Vagina (tissue), 2 donors: ENCODE measurements around the gene UBP1. TPM values are rescaled to one million over a fixed set of nuclear protein-coding genes. Genes with fewer than 3 reads are reported as not detected.

ENCODE experiments used
- DNase-seq, 2 donors: peaks; one replicate each; pipeline ENCODE4 v3.0.0-alpha.2; 2017; ENCODE audit errors: extremely low spot score in 2 of 2
- H3K27ac ChIP-seq: fragments of 200-600 bp; sonication (generic); one replicate; pipeline ENCODE4 v1.5.1; 2019
- H3K27me3 ChIP-seq: fragments of 200-600 bp; sonication (generic); one replicate; pipeline ENCODE4 v1.5.1; 2019
- H3K36me3 ChIP-seq, 2 donors: fragments of 200-600 bp; sonication (generic); one replicate each; pipeline ENCODE4 v1.5.1; 2017 to 2019
- H3K4me1 ChIP-seq: fragments of 200-600 bp; sonication (generic); one replicate; pipeline ENCODE4 v1.5.1; 2019
- H3K4me3 ChIP-seq, 2 donors: fragments of 200-600 bp; sonication (generic); 1 replicate in 1 of 2; 2 replicates in 1 of 2; pipeline ENCODE4 v1.5.1; 2016 to 2019
- H3K9me3 ChIP-seq: fragments of 200-600 bp; sonication (generic); one replicate; pipeline ENCODE4 v1.5.1; 2019
- CTCF ChIP-seq, 3 experiments: fragments of 450-650 bp in 2 of 3; fragments of 200-600 bp in 1 of 3; sonication (generic) in 1 of 3; IDR thresholded peaks; one replicate each; pipeline ENCODE4 v1.5.1; 2017 to 2019; ENCODE audit warnings: antibody characterized with exemption in 3 of 3, mild to moderate bottlenecking in 2 of 3, moderate library complexity in 2 of 3
- POLR2A ChIP-seq, 2 donors: fragments of 450-650 bp; IDR thresholded peaks; one replicate each; pipeline ENCODE4 v1.6.1; 2017; ENCODE audit warnings: antibody characterized with exemption in 2 of 2, mild to moderate bottlenecking in 2 of 2, moderate library complexity in 2 of 2
- POLR2AphosphoS5 ChIP-seq, 2 donors: sonication (generic); formaldehyde crosslinking; IDR thresholded peaks; one replicate each; pipeline ENCODE4 v1.9.0; 2017; ENCODE audit warnings: antibody characterized with exemption in 2 of 2, mild to moderate bottlenecking in 2 of 2, low read depth in 1 of 2; ENCODE audit not compliant: insufficient read depth in 1 of 2
- intact Hi-C: fragments of 100-400 bp; cut with DNase I; formaldehyde crosslinking; loops from one replicate; pipeline ENCODE4 v1.15.1; 2023
- total RNA-seq: library from RNA; depleted of rRNA; stranded (reverse); fragments of >200 nt; gene quantifications from one replicate; pipeline ENCODE4 v1.2.3, GENCODE V29; 2016

The UBP1 gene
- total RNA-seq, 1 donor from 2014 or later, result 52.1 TPM

GRCh38 chr3:33394403-33395054 lies 45.7 kb downstream of the UBP1 start:
- Histone ChIP-seq H3K9me3 (no peaks in the 10 kb centered on the region), H3K27ac (no peak overlapping the region), H3K4me1 (peaks cover 7% of the 10 kb centered on the region), H3K27me3 (no peaks in the 10 kb centered on the region), H3K4me3 (no peak overlapping the region), H3K36me3 (peaks cover 0 to 60% of the 10 kb centered on the region in 2 donors)
- no peak for TF ChIP-seq POLR2AphosphoS5 (IDR thresholded peaks at IDR 0.05; ENCODE audit: insufficient read depth in 1 of 2, low read depth in 1 of 2)
- no peak for TF ChIP-seq CTCF (IDR thresholded peaks at IDR 0.05)
- no peak for TF ChIP-seq POLR2A (IDR thresholded peaks at IDR 0.05)
- intact Hi-C loops, result no loop called here
- no peak for DNase-seq

GRCh38 chr3:33392703-33393125 lies 47.5 kb downstream of the UBP1 start:
- DNase-seq, result no peak
- H3K4me3 ChIP-seq, result no peak overlapping the region
- peaks cover 7% of the 10 kb centered on the region for H3K4me1 ChIP-seq
- H3K36me3 ChIP-seq, result peaks cover 0 to 45% of the 10 kb centered on the region in 2 donors
- intact Hi-C loops, result no loop called here
- no peak overlapping the region for H3K27ac ChIP-seq
- TF ChIP-seq CTCF (IDR thresholded peaks at IDR 0.05) (no peak), POLR2A (IDR thresholded peaks at IDR 0.05) (no peak)
- no peaks in the 10 kb centered on the region for H3K9me3 ChIP-seq
- no peaks in the 10 kb centered on the region for H3K27me3 ChIP-seq

- Histone ChIP-seq H3K9me3 (no peaks in the 10 kb centered on the region), H3K27ac (no peak overlapping the region), H3K4me1 (peaks cover 7% of the 10 kb centered on the region), H3K36me3 (peaks cover 0 to 45% of the 10 kb centered on the region in 2 donors), H3K27me3 (no peaks in the 10 kb centered on the region), H3K4me3 (no peak overlapping the region)
- no peak for DNase-seq
- intact Hi-C loops, result no loop called here
- TF ChIP-seq POLR2A (IDR thresholded peaks at IDR 0.05) (no peak), CTCF (IDR thresholded peaks at IDR 0.05) (no peak), POLR2AphosphoS5 (IDR thresholded peaks at IDR 0.05; ENCODE audit: insufficient read depth in 1 of 2, low read depth in 1 of 2) (no peak)
Measured at GRCh38 chr3:33392144-33392543, 48.1 kb downstream of the UBP1 start.

GRCh38 chr3:33391255-33391995 lies 48.8 kb downstream of the UBP1 start:
- H3K4me1 ChIP-seq, result peaks cover 7% of the 10 kb centered on the region
- no peak overlapping the region for H3K4me3 ChIP-seq
- no peak for TF ChIP-seq CTCF (IDR thresholded peaks at IDR 0.05)
- TF ChIP-seq POLR2A (IDR thresholded peaks at IDR 0.05), result no peak
- TF ChIP-seq POLR2AphosphoS5 (IDR thresholded peaks at IDR 0.05; ENCODE audit: insufficient read depth in 1 of 2, low read depth in 1 of 2), result no peak
- peaks cover 0 to 44% of the 10 kb centered on the region in 2 donors for H3K36me3 ChIP-seq
- no peak for DNase-seq
- intact Hi-C loops, result no loop called here
- no peak overlapping the region for H3K27ac ChIP-seq
- no peaks in the 10 kb centered on the region for H3K9me3 ChIP-seq
- no peaks in the 10 kb centered on the region for H3K27me3 ChIP-seq

DNA sequence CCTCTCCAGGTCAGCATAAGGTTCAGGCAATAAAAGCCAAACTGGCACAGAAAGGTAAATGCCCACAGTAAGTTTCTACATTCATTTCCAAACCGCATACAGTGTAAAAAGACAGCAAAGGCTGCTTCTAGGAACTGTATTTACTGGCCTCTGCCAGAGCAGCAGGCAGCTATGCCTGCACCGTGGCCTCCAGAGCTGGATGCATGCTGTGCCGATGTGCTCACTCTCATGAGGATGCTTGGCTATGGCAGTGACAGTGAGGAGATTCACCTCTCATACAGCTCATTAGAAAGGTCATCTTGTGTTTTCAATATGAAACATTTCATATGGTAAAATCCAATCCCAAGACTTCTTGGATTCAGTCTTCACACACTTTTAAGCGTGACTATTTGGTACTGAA lies 50.3 kb downstream of the UBP1 start:
- intact Hi-C loops, result no loop called here
- peaks cover 7% of the 10 kb centered on the region for H3K4me1 ChIP-seq
- H3K27ac ChIP-seq, result no peak overlapping the region
- no peak for DNase-seq
- TF ChIP-seq POLR2A (IDR thresholded peaks at IDR 0.05) (no peak), POLR2AphosphoS5 (IDR thresholded peaks at IDR 0.05; ENCODE audit: insufficient read depth in 1 of 2, low read depth in 1 of 2) (no peak), CTCF (IDR thresholded peaks at IDR 0.05) (no peak)
- no peak overlapping the region for H3K4me3 ChIP-seq
- no peaks in the 10 kb centered on the region for H3K9me3 ChIP-seq
- no peaks in the 10 kb centered on the region for H3K27me3 ChIP-seq
- peaks cover 0 to 39% of the 10 kb centered on the region in 2 donors for H3K36me3 ChIP-seq
